Tibial nerve (tissue), 3 donors: ENCODE results near the gene MYCBPAP.

Source experiments
- CTCF ChIP-seq, 5 experiments: fragments of 200-600 bp in 3 of 5; fragments of 450-650 bp in 2 of 5; sonication (generic) in 3 of 5; IDR thresholded peaks; one replicate each; pipeline ENCODE4 v1.5.1; 2016 to 2019; ENCODE audit warnings: antibody characterized with exemption in 5 of 5, mild to moderate bottlenecking in 3 of 5, moderate library complexity in 2 of 5
- POLR2A ChIP-seq, 2 donors: fragments of 450-650 bp; IDR thresholded peaks; one replicate each; pipeline ENCODE4 v1.6.1; 2017; ENCODE audit warnings: antibody characterized with exemption in 2 of 2, mild to moderate bottlenecking in 2 of 2, moderate library complexity in 2 of 2

GRCh38 chr17:50566886-50567285 lies 58.6 kb downstream of the MYCBPAP start:
- TF ChIP-seq POLR2A (IDR thresholded peaks at IDR 0.05) (no peak), CTCF (IDR thresholded peaks at IDR 0.05) (no peak)
